Right atrium auricular region (tissue), 2 donors: ENCODE results near the gene RREB1. TPM values are rescaled to one million over a fixed set of nuclear protein-coding genes. Genes with fewer than 3 reads are reported as not detected.

Source experiments
- DNase-seq: peaks from one replicate; pipeline ENCODE4 v3.0.0-alpha.2; 2019; ENCODE audit warnings: low spot score
- H3K27ac ChIP-seq, 2 donors: fragments of 200-600 bp; sonication (generic); 1 replicate in 1 of 2; 2 replicates in 1 of 2; pipeline ENCODE4 v1.5.1; 2016 to 2019
- H3K27me3 ChIP-seq, 2 donors: fragments of 200-600 bp; sonication (generic); one replicate each; pipeline versions ENCODE4 v1.5.1 to v1.6.0; 2017 to 2019
- H3K36me3 ChIP-seq: fragments of 200-600 bp; sonication (generic); one replicate; pipeline ENCODE4 v1.5.1; 2016
- H3K4me1 ChIP-seq, 2 donors: fragments of 200-600 bp; sonication (generic); one replicate each; pipeline versions ENCODE4 v1.5.1 to v1.6.0; 2017 to 2019
- H3K4me3 ChIP-seq, 2 donors: fragments of 200-600 bp; sonication (generic); 1 replicate in 1 of 2; 2 replicates in 1 of 2; pipeline ENCODE4 v1.5.1; 2017 to 2019; ENCODE audit warnings: mild to moderate bottlenecking in 1 of 2, moderate library complexity in 1 of 2
- H3K9me3 ChIP-seq, 2 donors: fragments of 200-600 bp; sonication (generic); one replicate each; pipeline ENCODE4 v1.5.1; 2019
- CTCF ChIP-seq, 2 donors: fragments of 200-600 bp; sonication (generic); IDR thresholded peaks; one replicate each; pipeline ENCODE4 v1.5.1; 2019; ENCODE audit warnings: antibody characterized with exemption in 2 of 2
- total RNA-seq, 2 donors: library from RNA; depleted of rRNA; stranded (reverse); fragments of >200 nt; gene quantifications; one replicate each; pipeline ENCODE4 v1.1.0, GENCODE V29; 2016

The RREB1 gene
- total RNA-seq, 2 donors from 2014 or later: 25.5 to 30.3 TPM

- no peak for DNase-seq
- Histone ChIP-seq H3K27ac (peak overlapping the region in 1 of 2 donors; percentile 31), H3K27me3 (no peaks in the 10 kb centered on the region), H3K36me3 (peaks cover 79% of the 10 kb centered on the region), H3K4me3 (no peak overlapping the region), H3K9me3 (no peaks in the 10 kb centered on the region), H3K4me1 (peaks cover 0 to 4% of the 10 kb centered on the region in 2 donors)
- no peak for TF ChIP-seq CTCF (IDR thresholded peaks at IDR 0.05)
Observed at GRCh38 chr6:7292596-7293255, 185.0 kb downstream of the RREB1 start.

- DNase-seq: no peak
- Histone ChIP-seq H3K9me3 (no peaks in the 10 kb centered on the region), H3K4me3 (no peak overlapping the region), H3K27ac (no peak overlapping the region), H3K36me3 (peaks cover 86% of the 10 kb centered on the region), H3K4me1 (peaks cover 0 to 4% of the 10 kb centered on the region in 2 donors), H3K27me3 (no peaks in the 10 kb centered on the region)
- no peak for TF ChIP-seq CTCF (IDR thresholded peaks at IDR 0.05)
Observed at GRCh38 chr6:7295916-7296315, 188.2 kb downstream of the RREB1 start.

- Histone ChIP-seq H3K9me3 (no peaks in the 10 kb centered on the region), H3K36me3 (peaks cover 86% of the 10 kb centered on the region), H3K27ac (no peak overlapping the region), H3K4me1 (peaks cover 0 to 4% of the 10 kb centered on the region in 2 donors), H3K27me3 (no peaks in the 10 kb centered on the region), H3K4me3 (no peak overlapping the region)
- no peak for DNase-seq
- no peak for TF ChIP-seq CTCF (IDR thresholded peaks at IDR 0.05)
Observed at GRCh38 chr6:7296602-7297001, 188.8 kb downstream of the RREB1 start.

- Histone ChIP-seq H3K27ac (no peak overlapping the region), H3K36me3 (peaks cover 91% of the 10 kb centered on the region)
- DNase-seq: no peak
Observed at GRCh38 chr6:7298113-7298512, 190.4 kb downstream of the RREB1 start.

GRCh38 chr6:7300926-7301325, 193.2 kb downstream of the RREB1 start:
- Histone ChIP-seq H3K4me1 (no peaks in the 10 kb centered on the region), H3K27ac (no peak overlapping the region), H3K36me3 (peaks cover 89% of the 10 kb centered on the region), H3K9me3 (no peaks in the 10 kb centered on the region), H3K4me3 (no peak overlapping the region), H3K27me3 (no peaks in the 10 kb centered on the region)
- TF ChIP-seq CTCF (IDR thresholded peaks at IDR 0.05): no peak
- DNase-seq: no peak

More at GRCh38 chr6:7298113-7298512, 190.4 kb downstream of the RREB1 start:
- TF ChIP-seq CTCF (IDR thresholded peaks at IDR 0.05): no peak
- H3K4me1 ChIP-seq: no peaks in the 10 kb centered on the region
- H3K4me3 ChIP-seq: no peak overlapping the region
- no peaks in the 10 kb centered on the region for H3K9me3 ChIP-seq
- no peaks in the 10 kb centered on the region for H3K27me3 ChIP-seq

Other genes starting within 250 kb of the RREB1 start
- gene SSR1, start 205.2 kb downstream of the RREB1 start, total RNA-seq: 10 to 100 TPM; 30.2 to 41.7 TPM